ENCODE results near the gene PROZ.

Gene PROZ

DNA sequence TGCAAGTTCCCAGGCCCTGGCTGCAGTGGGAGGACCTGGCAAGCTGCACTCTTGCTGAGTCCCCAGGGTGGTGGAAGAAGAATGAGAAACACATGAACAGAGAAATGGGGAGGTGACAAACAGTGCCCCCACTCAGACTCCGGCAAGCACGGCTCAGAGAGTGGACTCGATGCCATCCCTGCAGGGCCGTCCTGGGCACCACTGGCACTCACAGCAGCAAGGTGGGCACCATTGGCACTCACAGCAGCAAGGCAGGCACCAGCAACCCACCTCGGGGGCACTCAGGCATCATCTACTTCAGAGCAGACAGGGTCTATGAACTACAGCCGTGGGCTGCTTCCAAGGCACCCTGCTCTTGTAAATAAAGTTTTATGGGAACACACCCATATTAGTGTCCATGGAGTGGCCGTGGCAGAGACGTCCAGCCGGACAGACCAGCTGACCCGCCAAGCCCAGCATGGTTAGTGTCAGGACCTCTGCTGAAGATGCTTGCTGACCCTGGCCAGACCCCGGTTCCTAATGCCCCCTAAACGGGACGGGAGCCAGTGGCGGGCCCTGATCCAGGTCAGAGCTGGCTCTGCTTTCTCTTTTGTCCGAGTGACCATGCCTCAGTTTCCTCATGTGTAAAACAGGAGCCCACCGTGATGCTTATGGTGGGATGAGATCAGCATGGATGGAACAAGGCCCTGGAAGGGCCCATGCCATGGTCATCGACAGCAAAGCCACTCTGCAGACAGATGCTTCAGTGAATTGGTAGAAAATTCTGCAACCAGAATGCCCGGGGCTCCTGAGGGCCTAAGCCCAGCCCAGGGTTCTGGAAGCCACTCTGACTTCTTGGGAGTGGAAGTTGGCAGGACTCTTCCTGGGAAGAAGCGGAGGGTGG lies 37.9 kb upstream of the PROZ start:
- DNase-seq, result no peak

DNA sequence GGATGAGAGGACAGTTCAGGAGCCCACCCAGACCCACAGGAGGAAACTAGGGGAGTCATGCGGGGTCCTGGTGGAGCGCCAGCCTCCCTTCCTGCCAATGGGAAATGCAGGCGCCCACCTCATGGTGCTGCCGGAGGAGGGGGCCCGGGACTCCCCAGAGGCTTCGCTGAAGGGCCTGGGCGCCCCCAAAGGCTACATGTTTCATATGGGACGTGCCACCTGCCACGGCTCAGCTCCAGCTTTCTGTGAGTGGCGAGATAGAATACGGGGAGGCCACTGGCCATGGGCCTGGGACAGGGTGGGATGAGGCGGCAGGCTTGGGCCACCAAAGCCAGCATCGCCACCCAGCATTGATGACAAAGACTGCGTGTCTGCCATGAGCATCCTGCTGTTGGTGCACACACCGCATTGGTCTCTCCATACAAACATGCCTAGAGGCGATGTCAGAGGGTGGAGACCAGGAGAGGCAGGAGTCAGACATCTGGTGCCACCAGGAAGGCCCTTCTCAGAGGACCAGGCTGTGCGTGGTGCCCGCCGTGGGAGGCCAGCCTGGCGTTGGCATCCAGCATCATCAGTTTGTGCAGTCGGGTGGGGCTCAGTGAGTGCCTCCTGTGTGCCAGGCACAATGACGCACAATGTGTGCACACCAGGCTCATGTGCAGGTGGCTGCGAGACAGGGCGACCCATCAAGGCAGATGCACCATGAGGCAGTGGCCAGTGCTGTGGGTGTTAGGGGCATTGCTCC lies 37.1 kb upstream of the PROZ start:
- DNase-seq, result no peak

DNA sequence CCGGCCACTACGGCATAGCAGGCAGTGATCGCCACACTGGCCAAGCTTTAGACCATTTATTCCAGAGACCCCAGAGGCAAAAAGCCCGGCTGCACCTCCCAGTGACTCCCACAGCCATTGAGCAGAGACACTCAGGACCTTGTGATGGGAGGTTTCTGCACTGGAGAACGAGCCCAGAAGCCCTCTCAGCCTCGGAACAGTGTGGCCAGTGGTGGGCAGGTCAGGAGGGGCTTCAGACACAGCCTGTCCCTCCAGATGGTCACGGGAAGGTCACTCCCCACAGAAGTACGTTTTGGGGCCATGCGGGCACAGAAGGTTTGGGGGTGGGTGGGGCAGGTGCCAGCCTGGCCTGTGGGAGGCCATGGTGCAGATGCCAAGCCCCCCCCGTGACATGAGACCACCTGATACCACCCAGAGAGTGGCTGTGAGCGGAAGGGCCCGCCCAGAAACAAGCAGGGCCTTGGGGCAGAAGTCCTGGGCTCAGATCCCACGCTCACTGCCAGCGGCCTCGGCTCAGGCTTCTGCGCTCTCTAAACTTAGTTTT lies 36.4 kb upstream of the PROZ start:
- no peak for DNase-seq

DNA sequence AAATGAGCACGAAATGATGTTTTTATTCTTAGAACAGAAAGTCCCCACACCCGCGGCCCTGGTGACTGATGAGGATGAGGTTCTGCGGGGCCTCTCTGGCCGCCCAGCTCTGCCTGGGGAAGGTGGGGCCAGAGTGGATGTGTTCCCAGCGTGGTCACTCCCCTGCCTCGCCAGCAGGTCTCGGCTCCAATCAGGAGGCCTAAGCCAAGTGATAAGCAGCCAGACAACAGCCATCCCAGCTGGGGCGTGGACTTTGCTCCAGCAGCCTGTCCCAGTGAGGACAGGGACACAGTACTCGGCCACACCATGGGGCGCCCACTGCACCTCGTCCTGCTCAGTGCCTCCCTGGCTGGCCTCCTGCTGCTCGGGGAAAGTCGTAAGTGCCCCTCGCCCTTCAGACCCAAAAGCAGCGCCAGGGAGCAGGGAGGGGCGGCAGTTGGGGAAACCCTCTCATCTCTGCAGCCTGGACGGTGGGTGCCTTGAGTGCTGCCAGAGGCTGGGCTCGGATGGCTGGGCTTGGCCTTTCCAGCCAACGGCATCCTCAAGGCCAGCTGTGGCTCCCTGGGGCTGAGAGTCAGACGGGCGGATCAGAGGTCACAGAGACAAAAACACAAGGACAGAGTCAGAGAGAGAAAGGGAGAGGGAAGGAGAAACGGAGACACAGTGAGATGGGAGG lies 35.8 kb upstream of the PROZ start, which contains the start of gene F10:
Gene F10, plus strand, starts transcription at position 250 of the 676 bp plus-strand sequence. Its CDS starts 57 bp downstream, at position 307.
- no peak for DNase-seq

DNA sequence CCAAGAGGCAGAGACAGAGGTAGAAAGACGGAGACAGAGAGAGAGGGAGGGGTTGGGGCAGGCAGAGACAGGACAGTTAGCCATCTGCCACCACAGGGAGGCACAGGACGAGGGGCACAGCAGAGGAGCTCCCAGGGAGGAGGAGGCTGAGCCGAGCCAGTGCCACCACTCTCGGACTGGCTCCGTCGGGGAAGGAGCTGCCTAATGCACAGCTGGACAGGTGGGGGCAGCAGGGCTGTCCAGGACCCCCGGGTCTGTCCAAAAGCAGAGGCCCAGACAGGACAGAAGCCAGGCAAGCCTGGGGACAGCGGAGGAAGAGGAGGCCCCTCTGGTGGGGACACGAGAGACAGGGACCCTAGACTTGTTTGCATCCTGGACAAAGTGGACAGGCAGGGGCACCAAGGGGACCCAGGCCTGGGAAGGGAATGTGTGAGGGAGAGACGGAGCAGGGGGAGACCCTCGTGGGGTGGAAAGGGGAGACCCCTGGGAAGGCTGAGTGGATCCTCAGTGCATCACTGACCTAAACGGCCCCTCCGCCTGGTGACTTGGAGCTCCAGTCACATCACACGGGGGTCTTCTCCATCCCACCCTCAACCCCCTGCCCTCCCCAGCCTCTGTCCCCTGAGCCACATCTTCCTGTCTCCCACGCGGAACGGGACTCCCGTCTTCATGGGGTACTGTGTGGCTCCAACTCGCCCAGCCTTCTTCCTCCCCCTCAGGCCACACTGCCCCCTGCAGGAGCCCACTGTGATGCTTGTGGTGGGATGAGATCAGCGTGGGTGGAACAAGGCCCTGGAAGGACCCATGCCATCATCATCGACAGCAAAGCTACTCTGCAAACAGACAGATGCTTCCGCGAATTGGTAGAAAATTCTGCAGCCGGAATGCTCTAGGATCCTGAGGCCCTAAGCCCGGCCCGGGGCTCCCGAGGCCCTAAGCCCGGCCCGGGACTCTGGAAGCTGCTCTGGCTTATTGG lies 34.9 kb upstream of the PROZ start:
- peak; percentile 37 for DNase-seq

DNA sequence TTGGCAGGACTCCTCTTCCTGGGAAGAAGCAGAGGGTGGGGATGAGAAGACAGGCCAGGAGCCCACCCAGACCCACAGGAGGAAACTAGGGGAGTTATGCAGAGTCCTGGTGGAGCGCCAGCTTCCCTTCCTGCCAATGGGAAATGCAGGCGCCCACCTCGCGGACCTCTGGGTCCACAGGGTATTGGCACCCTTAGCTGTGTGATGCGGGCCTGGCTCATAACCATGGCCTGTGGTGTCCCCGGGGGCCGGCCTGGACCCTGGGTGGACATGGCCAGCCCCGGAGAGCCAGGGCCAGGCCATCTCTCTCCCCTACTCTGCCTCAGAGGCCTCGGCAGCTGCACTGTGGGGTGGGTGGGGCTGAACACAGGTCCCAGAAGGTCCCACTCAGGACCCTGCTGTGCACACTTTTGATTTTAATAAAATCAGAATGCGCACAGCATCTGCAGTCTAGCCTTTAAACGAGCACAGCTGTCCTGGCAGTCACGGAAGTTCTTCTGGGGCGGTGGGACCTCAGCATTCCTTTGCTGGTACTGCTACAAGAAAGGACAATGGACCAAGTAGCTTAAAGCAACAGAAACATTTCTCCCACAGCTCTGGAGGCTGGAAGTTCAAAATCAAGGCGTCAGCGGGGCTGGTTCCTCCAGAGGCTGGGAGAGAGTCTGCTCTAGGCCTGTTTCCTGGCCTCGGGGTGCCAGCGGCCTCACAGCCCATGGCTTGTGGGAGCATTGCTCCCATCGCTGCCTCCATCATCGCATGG lies 34.1 kb upstream of the PROZ start:
- no peak for DNase-seq

DNA sequence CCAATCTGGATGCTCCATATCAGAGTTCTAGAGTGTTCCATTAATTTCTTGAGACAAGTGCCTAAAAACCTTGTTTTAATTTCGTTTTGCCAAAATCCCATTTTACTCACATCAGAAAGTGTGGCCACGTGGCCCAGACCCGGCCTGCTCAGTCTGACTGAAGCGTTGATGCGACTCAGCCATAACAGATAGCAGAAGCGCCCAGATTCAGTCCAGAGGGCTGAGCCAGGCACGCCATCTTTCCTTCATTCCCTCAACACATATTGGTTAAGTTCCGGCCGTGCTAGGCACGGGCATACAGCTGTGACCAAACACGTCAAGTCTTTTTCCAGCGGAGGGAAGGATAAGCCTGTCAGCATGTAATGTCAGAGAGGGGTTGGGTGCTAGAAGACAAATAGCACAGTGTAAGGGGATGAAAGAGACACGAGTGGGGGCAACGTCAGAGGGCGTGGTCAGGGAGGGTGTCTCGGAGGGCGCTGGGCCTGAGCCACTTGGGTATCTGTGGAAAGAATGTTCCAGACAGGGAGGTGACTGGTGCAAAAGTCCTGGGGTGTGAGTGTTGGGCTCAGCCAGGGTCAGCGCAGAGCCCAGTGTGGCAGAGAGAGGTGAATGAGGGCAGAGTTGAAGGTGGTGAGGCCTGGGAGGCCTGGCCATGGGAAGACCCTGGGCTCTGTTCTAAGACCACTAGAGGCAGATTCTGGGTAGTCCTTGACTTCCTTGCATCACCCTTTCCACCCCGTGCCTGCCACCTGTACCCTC lies 32.8 kb upstream of the PROZ start:
- DNase-seq, result no peak

DNA sequence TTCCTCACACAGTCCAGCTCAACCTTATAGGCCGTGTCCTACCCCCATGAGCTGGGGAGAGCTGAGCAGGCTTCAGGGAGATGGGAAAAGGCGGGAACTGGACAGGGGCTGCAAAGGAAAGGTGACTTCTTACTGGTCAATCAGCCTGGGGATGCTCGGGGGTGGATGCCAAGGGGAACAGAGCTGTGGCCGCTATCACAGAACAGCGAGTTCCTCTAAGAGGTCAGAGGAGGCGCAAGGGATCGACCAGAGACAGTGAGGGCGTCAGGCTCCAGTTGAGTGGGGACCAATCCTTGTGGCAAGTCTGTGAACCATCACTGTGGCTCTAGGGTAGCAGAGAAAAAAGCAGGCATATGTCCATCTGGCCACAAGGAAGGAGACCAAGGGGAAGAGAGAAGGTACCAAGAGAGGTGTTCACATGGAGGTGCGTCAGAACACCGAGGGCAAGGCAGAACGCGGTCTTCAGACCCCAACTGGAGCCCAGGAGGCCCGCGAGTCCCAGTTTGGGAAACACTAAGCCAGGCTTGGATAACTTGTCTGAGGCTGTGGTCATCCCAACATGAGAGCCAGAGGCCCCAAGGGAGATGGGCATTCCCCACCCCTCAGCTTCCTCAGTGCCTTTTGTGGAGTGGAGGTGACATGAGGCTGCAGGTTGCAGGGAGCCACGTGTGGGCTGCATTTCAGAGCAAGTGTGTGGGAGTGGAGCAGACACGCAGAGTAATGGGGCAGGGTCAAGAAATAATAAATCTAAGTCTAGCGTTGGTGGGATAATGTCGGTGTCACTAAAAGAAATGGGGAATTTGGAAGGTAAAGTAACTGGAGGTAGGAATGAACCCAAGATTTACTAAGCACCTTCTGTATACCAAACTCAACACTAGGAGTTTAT lies 31.9 kb upstream of the PROZ start:
- DNase-seq, result no peak

DNA sequence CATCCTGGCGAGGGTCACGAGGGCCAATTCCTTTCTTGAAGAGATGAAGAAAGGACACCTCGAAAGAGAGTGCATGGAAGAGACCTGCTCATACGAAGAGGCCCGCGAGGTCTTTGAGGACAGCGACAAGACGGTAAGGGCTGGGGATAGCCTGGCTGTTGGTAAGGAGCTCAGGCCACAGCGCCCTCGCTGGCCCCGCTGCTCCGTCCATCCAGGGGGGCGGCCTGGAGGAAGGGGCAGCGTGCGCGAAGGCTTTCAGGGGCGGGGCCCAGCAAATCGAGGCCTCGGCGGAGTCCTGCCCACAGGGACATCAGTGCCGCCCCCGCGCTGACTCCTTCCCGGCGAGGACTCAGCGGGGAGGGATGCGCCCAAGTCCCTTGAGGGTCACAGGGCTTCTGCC lies 29.0 kb upstream of the PROZ start:
- no peak for DNase-seq

DNA sequence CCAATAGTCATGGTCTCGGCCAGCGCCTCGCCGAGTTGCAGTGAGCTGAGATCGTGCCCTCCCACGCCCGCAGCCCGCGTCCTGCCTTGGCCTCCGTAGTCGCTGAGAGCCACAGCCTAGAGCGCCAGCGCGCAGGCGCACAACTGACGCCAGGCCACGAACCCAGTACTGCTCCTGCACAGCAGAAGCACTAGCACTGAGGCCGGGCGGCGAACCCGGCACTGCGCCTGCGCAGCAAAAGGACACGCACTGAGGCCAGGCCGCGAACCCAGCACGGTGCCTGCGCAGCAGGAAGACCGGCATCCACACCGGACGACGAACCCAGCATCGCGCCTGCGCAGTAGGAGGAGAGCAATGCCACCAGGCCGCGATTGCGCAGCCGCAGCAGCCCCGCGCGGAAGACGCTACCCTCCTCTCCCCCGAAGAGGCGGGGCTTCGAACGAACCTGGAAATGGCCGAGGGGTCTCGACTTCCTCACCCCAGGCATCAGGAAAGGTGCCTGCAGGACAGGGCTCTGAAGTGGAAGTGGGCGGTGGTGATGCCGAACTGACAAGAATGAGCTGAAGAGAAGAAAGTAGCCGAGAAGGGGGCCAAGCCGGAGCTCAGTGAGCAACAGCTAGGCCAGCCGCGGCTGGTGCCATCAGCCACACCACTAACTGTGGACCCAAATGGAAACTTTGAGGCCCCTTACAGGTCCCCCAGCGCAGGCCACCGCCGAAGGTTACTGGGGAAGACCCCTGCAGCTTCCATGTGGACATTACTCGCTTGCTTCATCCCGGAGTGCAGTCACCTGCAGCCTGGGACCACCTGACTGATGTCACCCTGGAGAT lies 28.3 kb upstream of the PROZ start:
- DNase-seq, result peak; percentile 41

DNA sequence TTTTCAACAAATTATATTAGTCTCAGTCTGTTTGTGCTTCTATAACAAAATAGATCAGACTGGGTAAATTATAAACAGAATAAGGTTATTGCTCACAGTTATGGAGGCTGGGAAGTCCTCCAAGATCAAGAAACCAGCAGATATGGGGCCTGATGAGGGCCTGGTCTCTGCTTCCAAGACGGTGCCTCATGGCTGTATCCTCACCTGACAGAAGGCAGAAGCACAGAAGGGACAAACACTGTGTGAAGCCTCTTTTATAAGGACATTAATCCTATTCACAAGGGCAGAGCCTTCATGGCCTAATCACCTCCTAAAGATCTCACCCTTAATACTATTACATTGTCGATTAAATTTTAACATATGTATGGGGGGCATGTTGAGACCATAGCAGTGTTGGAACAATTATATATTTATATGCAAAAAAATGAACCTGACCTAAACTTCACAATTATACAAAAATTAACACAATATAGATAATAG lies 23.1 kb upstream of the PROZ start:
- DNase-seq, result no peak

DNA sequence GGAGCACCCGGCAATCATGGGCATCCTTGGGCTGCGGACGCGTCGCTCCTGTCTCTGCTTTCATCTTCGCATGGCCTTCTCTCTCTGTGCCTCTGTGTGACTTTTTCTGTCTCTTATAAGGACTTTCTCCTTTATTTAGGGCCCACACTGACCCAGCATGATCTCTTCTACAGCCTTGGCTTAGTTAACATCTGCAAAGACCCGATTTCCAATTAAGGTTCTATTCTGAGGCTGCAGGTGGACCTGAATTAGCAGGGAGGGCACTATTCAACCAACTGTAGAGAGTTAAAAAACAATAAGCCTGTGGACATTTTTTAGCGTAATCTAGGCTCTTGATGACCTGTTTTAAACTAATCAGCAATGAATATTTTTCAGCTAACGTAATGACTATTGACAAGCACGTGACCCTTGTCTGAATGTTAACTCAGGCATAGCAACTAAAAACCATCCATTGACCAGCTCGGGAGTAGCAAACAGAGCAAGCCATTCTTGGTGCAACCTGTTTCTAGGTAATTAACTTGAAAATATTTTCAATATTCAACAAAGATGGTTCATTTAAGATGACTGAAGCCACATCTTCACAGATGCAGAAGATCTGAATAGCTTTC lies 20.7 kb upstream of the PROZ start:
- no peak for DNase-seq

DNA sequence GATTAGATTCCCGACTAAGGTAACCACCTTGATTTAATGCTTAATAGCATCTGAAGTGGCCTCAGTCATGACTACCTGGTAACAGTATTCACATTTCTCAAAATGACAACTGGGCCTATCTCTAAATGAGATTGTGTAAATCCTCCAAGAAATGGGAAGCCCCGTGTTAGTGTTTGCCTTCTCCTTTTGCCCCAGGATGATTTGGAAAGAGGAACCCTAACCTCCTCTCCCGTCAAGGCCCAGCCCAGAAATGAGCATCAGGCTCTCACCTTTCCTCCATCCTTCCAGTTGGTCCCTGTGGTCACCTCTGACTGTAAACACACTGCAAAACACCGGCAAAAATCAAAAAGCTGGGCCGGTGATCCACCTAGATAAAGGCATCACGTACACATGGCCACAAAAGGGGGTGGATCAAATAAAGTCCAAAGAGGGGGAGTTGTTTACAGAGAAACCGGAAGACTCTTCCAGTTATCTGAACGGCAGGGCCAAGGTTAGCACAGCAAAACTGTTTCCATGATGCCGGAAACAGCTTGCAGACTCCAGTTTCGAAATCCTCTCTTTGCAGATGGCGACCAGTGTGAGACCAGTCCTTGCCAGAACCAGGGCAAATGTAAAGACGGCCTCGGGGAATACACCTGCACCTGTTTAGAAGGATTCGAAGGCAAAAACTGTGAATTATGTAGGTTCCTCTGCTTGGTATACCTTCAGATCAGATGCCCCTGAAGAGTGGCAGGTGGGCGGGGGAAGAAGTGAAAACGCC lies 19.5 kb upstream of the PROZ start:
- no peak for DNase-seq

DNA sequence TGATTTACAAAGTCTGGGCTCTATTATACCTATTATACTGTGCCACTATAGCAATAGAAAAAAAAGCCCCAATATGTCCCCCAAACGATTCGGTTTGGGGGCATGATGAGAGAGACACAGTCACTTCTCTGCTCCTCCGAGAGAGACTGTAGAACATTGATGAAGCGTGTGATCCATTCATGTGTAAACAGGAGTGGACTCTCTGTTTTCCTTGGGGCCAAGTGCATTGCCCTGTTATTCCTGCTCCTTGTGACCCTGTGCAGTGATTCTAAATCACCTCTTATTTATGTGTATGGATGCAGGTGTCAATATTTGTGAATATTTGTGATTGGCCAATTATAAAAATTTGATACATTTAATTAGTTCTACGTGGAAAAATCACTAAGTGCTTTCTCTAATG lies 18.9 kb upstream of the PROZ start:
- no peak for DNase-seq

DNA sequence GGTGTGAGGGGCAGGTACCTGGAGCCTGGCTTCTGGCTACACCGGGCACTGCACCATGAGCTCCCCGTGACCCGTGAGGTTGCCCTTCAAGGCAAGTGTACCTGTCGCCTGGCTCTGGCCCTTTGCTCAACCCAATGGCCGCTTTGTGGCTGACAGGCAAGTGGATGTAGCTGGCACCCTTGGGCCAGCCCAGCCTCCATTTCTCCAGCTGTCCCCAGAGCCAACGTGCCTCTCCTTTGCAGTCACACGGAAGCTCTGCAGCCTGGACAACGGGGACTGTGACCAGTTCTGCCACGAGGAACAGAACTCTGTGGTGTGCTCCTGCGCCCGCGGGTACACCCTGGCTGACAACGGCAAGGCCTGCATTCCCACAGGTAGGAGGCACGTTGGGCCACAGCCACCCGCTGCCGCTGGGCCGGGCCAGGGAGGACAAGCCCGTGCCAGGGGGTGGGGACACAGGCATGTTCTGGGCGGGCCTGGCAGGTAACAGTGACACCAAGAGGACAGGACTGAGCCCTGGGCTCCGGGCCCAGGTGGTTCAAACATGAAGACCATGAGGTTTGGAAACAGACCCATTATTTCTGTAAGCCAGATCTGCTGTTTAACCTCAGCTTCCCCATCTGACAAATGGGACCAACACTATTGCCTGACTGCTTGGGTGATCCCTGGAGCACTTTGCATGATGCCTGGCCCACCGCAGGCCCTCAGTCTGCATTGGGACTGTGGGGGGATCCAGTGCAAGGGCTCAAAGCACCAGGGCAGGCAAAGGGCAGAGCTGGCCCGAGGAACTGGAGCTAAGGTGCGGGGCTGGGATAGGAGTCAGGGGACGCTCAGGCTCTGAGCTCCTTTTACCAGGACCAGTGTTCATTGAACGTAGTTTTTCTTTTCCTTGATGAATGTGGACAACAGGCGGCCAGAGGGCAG lies 17.5 kb upstream of the PROZ start:
- DNase-seq, result no peak

DNA sequence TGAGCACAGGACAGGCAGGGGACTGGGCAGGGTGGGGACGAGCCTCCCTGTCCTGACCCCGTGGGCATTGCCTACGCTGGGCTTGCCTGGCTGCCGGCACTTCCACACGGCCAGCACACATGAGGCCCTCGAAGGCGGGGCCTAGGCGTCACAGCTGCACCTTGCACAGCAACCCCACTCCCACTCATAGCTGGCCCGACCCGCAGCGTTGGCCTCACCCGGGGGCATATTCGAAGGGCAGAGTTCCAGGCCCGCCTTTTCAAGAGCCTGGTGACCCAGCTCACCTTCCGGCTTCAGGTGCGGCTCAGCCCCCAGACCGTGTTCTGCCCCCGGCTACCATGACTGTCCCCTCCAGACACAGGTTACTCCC lies 16.9 kb upstream of the PROZ start:
- no peak for DNase-seq
